SU-DHL-6 (cell line): Measurements from ENCODE around the gene ECI1.

Experiments
- H2AFZ ChIP-seq: fragments of 200-600 bp; sonication (generic); 2 replicates; pipeline ENCODE4 v1.6.1; 2014; ENCODE audit warnings: low read depth, mild to moderate bottlenecking, moderate library complexity, mixed read lengths, antibody characterized with exemption, low read length; ENCODE audit not compliant: severe bottlenecking
- H3F3A ChIP-seq: fragments of 200-600 bp; shearing (Covaris generic); 2 replicates; pipeline ENCODE4 v1.6.0; 2016; ENCODE audit warnings: antibody characterized with exemption, mild to moderate bottlenecking; ENCODE audit not compliant: insufficient read depth
- H3K27ac ChIP-seq: fragments of 200-600 bp; sonication (generic); 2 replicates; pipeline ENCODE4 v1.5.1; 2016; ENCODE audit warnings: low read depth, mild to moderate bottlenecking, low read length, moderate library complexity, mixed read lengths
- H3K27me3 ChIP-seq: fragments of 200-600 bp; sonication (generic), shearing (Covaris generic); 2 replicates; pipeline ENCODE4 v1.6.0; 2014; ENCODE audit warnings: mild to moderate bottlenecking, low read length
- H3K36me3 ChIP-seq: fragments of 200-600 bp; sonication (generic); 2 replicates; pipeline ENCODE4 v1.6.1; 2014; ENCODE audit warnings: mild to moderate bottlenecking, low read length, mixed read lengths
- H3K4me2 ChIP-seq: fragments of 300-600, 200-600 bp; shearing (Covaris generic), sonication (generic); 2 replicates; pipeline ENCODE4 v1.6.0; 2014; ENCODE audit warnings: low read length, low read depth, mild to moderate bottlenecking; ENCODE audit not compliant: poor library complexity, severe bottlenecking
- H3K4me3 ChIP-seq: fragments of 200-600 bp; sonication (generic); 2 replicates; pipeline ENCODE4 v1.5.1; 2014; ENCODE audit warnings: antibody characterized with exemption, low read length, mild to moderate bottlenecking, mixed read lengths; ENCODE audit not compliant: insufficient read depth, poor library complexity, severe bottlenecking
- H3K79me2 ChIP-seq: fragments of 200-600 bp; sonication (generic); 2 replicates; pipeline ENCODE4 v1.6.1; 2014; ENCODE audit warnings: mild to moderate bottlenecking, low read length, moderate library complexity; ENCODE audit not compliant: insufficient read depth
- H3K9ac ChIP-seq: fragments of 200-600 bp; sonication (generic); 2 replicates; pipeline ENCODE4 v1.7.0; 2014; ENCODE audit warnings: mild to moderate bottlenecking, low read length
- H3K9me2 ChIP-seq: fragments of 200-600 bp; sonication (generic); replicated peaks from 2 replicates; pipeline ENCODE4 v1.6.1; 2014; ENCODE audit warnings: low read length; ENCODE audit not compliant: insufficient read depth
- H3K9me3 ChIP-seq: fragments of 200-600 bp; sonication (generic); 2 replicates; pipeline ENCODE4 v1.6.1; 2014; ENCODE audit warnings: low read length, mixed read lengths; ENCODE audit not compliant: insufficient read depth
- H4K20me1 ChIP-seq: fragments of 200-600 bp; sonication (generic); 2 replicates; pipeline ENCODE4 v1.6.1; 2014; ENCODE audit warnings: low read depth, mild to moderate bottlenecking, antibody characterized with exemption, low read length, moderate library complexity, mixed read lengths
- CTCF ChIP-seq: fragments of 200-600 bp; sonication (generic); IDR thresholded peaks from one replicate; pipeline ENCODE4 v1.5.1; 2017; ENCODE audit warnings: antibody characterized with exemption, mild to moderate bottlenecking, low read length, moderate library complexity; ENCODE audit not compliant: insufficient read depth, poor library complexity, severe bottlenecking
- EZH2phosphoT487 ChIP-seq: fragments of 200-600 bp; sonication (generic), shearing (Covaris generic); conservative IDR thresholded peaks from 2 replicates; pipeline ENCODE4 v1.6.1; 2018; ENCODE audit warnings: mild to moderate bottlenecking, antibody characterized with exemption, low read length, moderate library complexity, mixed read lengths

Gene ECI1

DNA sequence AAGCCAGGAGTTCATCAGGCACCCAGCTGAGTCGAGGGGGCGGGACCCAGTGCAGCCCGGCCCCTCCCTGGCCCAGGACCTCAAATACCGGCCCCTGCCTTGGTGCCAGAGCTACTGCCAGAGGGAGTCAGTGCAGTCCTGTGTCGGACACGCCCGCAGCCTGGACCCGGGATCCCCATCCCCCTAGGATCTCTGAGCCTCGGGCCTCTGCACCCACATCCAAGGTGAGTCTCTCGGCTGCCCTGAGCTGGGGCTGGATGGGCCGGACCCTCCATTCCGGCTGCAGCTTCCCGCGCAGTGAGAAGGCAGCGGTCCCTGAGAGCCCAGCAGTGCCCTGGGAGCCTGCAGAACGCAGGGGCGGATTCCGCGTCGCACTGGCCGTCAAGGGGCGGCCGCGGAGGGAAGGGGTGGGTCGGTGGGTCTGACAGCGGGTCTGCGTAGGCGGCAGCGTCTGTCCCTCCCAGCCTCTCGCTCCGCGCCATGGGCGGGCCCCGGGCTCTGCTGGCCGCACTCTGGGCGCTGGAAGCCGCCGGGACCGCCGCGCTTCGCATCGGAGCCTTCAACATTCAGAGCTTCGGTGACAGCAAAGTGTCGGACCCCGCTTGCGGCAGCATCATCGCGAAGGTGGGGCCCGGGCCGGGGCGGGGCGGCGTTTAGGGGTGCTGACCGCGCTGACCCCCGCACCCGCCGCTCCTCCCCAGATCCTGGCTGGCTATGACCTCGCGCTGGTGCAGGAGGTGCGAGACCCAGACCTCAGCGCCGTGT, 14.9 kb downstream of the ECI1 start, which contains the start of gene DNASE1L2:
Gene DNASE1L2, plus strand, starts transcription at position 108 of the 765 bp plus-strand sequence. Its CDS starts 373 bp downstream, at position 481.
- Histone ChIP-seq H4K20me1 (no peaks in the 10 kb centered on the region), H3K27ac (no peak within 1 kb of the TSS), H3K36me3 (no peaks in the 10 kb centered on the region), H3K9me3 (no peaks in the 10 kb centered on the region), H2AFZ (no peak within 1 kb of the TSS), H3F3A (peaks cover 4% of the 10 kb centered on the region; the same call in 1 of the 2 replicates), H3K4me2 (no peak within 1 kb of the TSS), H3K4me3 (no peak within 1 kb of the TSS), H3K9ac (no peak within 1 kb of the TSS), H3K9me2 (no peaks in the 10 kb centered on the region), H3K27me3 (no peaks in the 10 kb centered on the region), H3K79me2 (no peaks in the 10 kb centered on the region)
- no peak for TF ChIP-seq CTCF

- Histone ChIP-seq H3K4me3 (no peak overlapping the region), H3K36me3 (no peaks in the 10 kb centered on the region), H3K4me2 (no peak overlapping the region), H3K9me3 (no peaks in the 10 kb centered on the region), H3K27ac (no peak overlapping the region), H3F3A (peaks cover 4% of the 10 kb centered on the region; the same call in 1 of the 2 replicates), H3K27me3 (no peaks in the 10 kb centered on the region), H3K9me2 (no peaks in the 10 kb centered on the region), H4K20me1 (no peaks in the 10 kb centered on the region), H3K9ac (no peak overlapping the region), H3K79me2 (no peaks in the 10 kb centered on the region), H2AFZ (no peak overlapping the region)
- no peak for TF ChIP-seq CTCF
- no peak for TF ChIP-seq EZH2phosphoT487
Measured at GRCh38 chr16:2235695-2236336, 15.6 kb downstream of the ECI1 start.

DNA sequence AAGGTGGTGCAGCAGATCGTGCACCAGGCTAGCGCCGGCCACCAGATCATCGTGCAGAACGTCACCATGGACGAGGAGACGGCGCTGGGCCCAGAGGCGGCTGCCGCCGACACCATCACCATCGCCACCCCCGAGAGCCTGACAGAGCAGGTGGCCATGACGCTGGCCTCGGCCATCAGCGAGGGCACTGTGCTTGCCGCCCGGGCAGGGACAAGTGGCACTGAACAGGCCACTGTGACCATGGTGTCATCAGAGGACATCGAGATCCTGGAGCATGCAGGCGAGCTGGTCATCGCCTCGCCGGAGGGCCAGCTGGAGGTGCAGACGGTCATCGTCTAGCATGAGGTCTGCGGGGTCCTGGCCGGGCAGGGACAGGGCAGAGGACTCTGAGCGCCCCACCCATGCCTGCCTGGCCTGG, 16.1 kb downstream of the ECI1 start:
- Histone ChIP-seq H3K4me3 (no peak overlapping the region), H3K79me2 (no peaks in the 10 kb centered on the region), H3K27me3 (no peaks in the 10 kb centered on the region), H3K27ac (no peak overlapping the region), H4K20me1 (no peaks in the 10 kb centered on the region), H3K36me3 (no peaks in the 10 kb centered on the region), H2AFZ (no peak overlapping the region), H3F3A (0 out of 2 replicates have a peak, but pooled peaks cover 4% of the 10 kb centered on the region), H3K9me2 (no peaks in the 10 kb centered on the region), H3K9ac (no peak overlapping the region), H3K9me3 (no peaks in the 10 kb centered on the region), H3K4me2 (no peak overlapping the region)
- TF ChIP-seq CTCF (no peak), EZH2phosphoT487 (no peak)
